ENCODE results near the gene STH. TPM values are rescaled to one million over a fixed set of nuclear protein-coding genes. Genes with fewer than 3 reads are reported as not detected.

Gene STH
- total and polyA plus RNA-seq, 8 donors = not detected

GRCh38 chr17:45967378-45967777 lies 31.7 kb upstream of the STH start:
- TF ChIP-seq POLR2A (IDR thresholded peaks at IDR 0.05) = no peak
- TF ChIP-seq CTCF (IDR thresholded peaks at IDR 0.05) = no peak
- no peak for TF ChIP-seq EP300 (IDR thresholded peaks at IDR 0.05)
- 83 to 89% (median 85%) methylated on average over 5 of the region's 5 CpGs for WGBS, 5 donors
- H3K27me3 ChIP-seq = peaks cover 0 to 19% (median 5%) of the 10 kb centered on the region in 3 donors
- H3K27ac ChIP-seq = no peak overlapping the region
- H3K36me3 ChIP-seq = no peaks in the 10 kb centered on the region
- intact Hi-C loops (cut with DNase I; ENCODE audit: low total_unique reads) = no loop called here
- peaks cover 0 to 6% (median 0%) of the 10 kb centered on the region in 4 donors for H3K4me1 ChIP-seq
- no peak overlapping the region for H3K4me3 ChIP-seq
- no peaks in the 10 kb centered on the region for H3K9me3 ChIP-seq
- DNase-seq = no peak

GRCh38 chr17:45968732-45969131 lies 30.3 kb upstream of the STH start:
- Histone ChIP-seq H3K27ac (no peak overlapping the region), H3K9me3 (no peaks in the 10 kb centered on the region), H3K4me3 (no peak overlapping the region), H3K36me3 (no peaks in the 10 kb centered on the region), H3K4me1 (peaks cover 0 to 6% (median 0%) of the 10 kb centered on the region in 4 donors), H3K27me3 (peaks cover 0 to 19% (median 5%) of the 10 kb centered on the region in 3 donors)
- TF ChIP-seq POLR2A (IDR thresholded peaks at IDR 0.05) (no peak), POLR2AphosphoS5 (IDR thresholded peaks at IDR 0.05) (no peak), EP300 (IDR thresholded peaks at IDR 0.05) (no peak), CTCF (IDR thresholded peaks at IDR 0.05) (no peak)
- 73 to 94% (median 85%) methylated on average over 2 of the region's 2 CpGs for WGBS, 5 donors
- DNase-seq = no peak
- intact Hi-C loops (cut with DNase I; ENCODE audit: low total_unique reads) = no loop called here

GRCh38 chr17:45969726-45970125 lies 29.3 kb upstream of the STH start:
- DNase-seq = no peak
- no peak overlapping the region for H3K27ac ChIP-seq
- no peaks in the 10 kb centered on the region for H3K36me3 ChIP-seq
- intact Hi-C loops (cut with DNase I; ENCODE audit: low total_unique reads) = no loop called here
- H3K4me3 ChIP-seq = no peak overlapping the region
- TF ChIP-seq CTCF (IDR thresholded peaks at IDR 0.05) (no peak), POLR2AphosphoS5 (IDR thresholded peaks at IDR 0.05) (no peak), POLR2A (IDR thresholded peaks at IDR 0.05) (no peak)
- H3K27me3 ChIP-seq = peaks cover 0 to 19% (median 5%) of the 10 kb centered on the region in 3 donors
- 74 to 90% (median 84%) methylated on average over 2 of the region's 2 CpGs for WGBS, 5 donors
- H3K9me3 ChIP-seq = no peaks in the 10 kb centered on the region
- H3K4me1 ChIP-seq = peaks cover 0 to 6% (median 0%) of the 10 kb centered on the region in 4 donors

- intact Hi-C loops (cut with DNase I; ENCODE audit: low total_unique reads) = no loop called here
- no peak overlapping the region for H3K27ac ChIP-seq
Measured at GRCh38 chr17:45970659-45971058, 28.4 kb upstream of the STH start.

GRCh38 chr17:45971698-45972141 lies 27.3 kb upstream of the STH start:
- Histone ChIP-seq H3K27me3 (peaks cover 0 to 14% (median 5%) of the 10 kb centered on the region in 3 donors), H3K4me3 (no peak overlapping the region), H3K4me1 (no peaks in the 10 kb centered on the region), H3K9me3 (no peaks in the 10 kb centered on the region), H3K27ac (no peak overlapping the region), H3K36me3 (no peaks in the 10 kb centered on the region)
- WGBS, 5 donors = 44 to 62% (median 52%) methylated on average over 12 to 14 of the region's 14 CpGs
- no peak for TF ChIP-seq POLR2AphosphoS5 (IDR thresholded peaks at IDR 0.05)
- no peak for TF ChIP-seq POLR2A (IDR thresholded peaks at IDR 0.05)
- no peak for TF ChIP-seq EP300 (IDR thresholded peaks at IDR 0.05)
- no peak for TF ChIP-seq CTCF (IDR thresholded peaks at IDR 0.05)
- intact Hi-C loops (cut with DNase I; ENCODE audit: low total_unique reads) = no loop called here
- DNase-seq = no peak

More at GRCh38 chr17:45970659-45971058, 28.4 kb upstream of the STH start:
- 94 to 100% (median 98%) methylated on average over 3 of the region's 3 CpGs for WGBS, 5 donors
- Histone ChIP-seq H3K9me3 (no peaks in the 10 kb centered on the region), H3K27me3 (peaks cover 0 to 11% (median 5%) of the 10 kb centered on the region in 3 donors), H3K4me3 (no peak overlapping the region), H3K36me3 (no peaks in the 10 kb centered on the region), H3K4me1 (peaks cover 0 to 5% (median 0%) of the 10 kb centered on the region in 4 donors)
- no peak for DNase-seq
- no peak for TF ChIP-seq EP300 (IDR thresholded peaks at IDR 0.05)
